Activated B cell treated with CpG ODN at 0.5 μM for 24 hours (primary cell): ENCODE measurements around the gene CORO2B. TPM values are rescaled to one million over a fixed set of nuclear protein-coding genes. Genes with fewer than 3 reads are reported as not detected.

ENCODE experiments used
- ATAC-seq: fragments of 200-7000 bp; cut with Tn5 transposase; one replicate; pipeline ENCODE4 v1.10.0; 2021; ENCODE audit warnings: low read depth, mild to moderate bottlenecking, moderate library complexity
- CTCF ChIA-PET: fragments of 350-600 bp; sonication (Branson Sonifier 250); formaldehyde crosslinking; loops from one replicate; lab custom pipeline; 2021; ENCODE audit warnings: antibody characterized with exemption; lab: Charles Lee
- POLR2A ChIA-PET: fragments of 350-600 bp; sonication (Branson Sonifier 250); formaldehyde crosslinking; loops from one replicate; lab custom pipeline; 2021; ENCODE audit warnings: antibody characterized with exemption; lab: Charles Lee
- DNase-seq: peaks from one replicate; pipeline ENCODE4 v3.0.0; 2022
- H3K27ac Mint-ChIP-seq: one replicate; pipeline ENCODE4 v1.8.0; 2020; ENCODE audit warnings: mixed read lengths
- H3K27me3 Mint-ChIP-seq: one replicate; pipeline ENCODE4 v1.8.0; 2021; ENCODE audit warnings: mixed read lengths
- H3K36me3 Mint-ChIP-seq: one replicate; pipeline ENCODE4 v1.8.0; 2021; ENCODE audit warnings: low read depth, mixed read lengths
- H3K4me1 Mint-ChIP-seq: one replicate; pipeline ENCODE4 v1.8.0; 2021; ENCODE audit warnings: mixed read lengths
- H3K4me3 Mint-ChIP-seq: one replicate; pipeline ENCODE4 v1.8.0; 2020; ENCODE audit warnings: mild to moderate bottlenecking, mixed read lengths
- H3K9me3 Mint-ChIP-seq: one replicate; pipeline ENCODE4 v1.8.0; 2020; ENCODE audit warnings: mixed read lengths
- intact Hi-C: fragments of 100-400 bp; cut with micrococcal nuclease; formaldehyde crosslinking; loops from one replicate; pipeline ENCODE4 v1.15.1; 2024
- total RNA-seq: library from RNA; stranded (reverse); gene quantifications from 2 replicates; pipeline ENCODE4 v1.2.3, GENCODE V29; 2022
- TF ChIP-seq, protein P1 (sequence below): fragments of 200-600 bp; IDR thresholded peaks from one replicate; pipeline ENCODE4 v1.8.0; 2022; ENCODE audit warnings: antibody characterized with exemption, mild to moderate bottlenecking

The CORO2B gene
- total RNA-seq, 1 donor from 2014 or later, result 1.0 TPM

- no peaks in the 10 kb centered on the region for H3K36me3 Mint-ChIP-seq
- H3K27ac Mint-ChIP-seq, result no peak overlapping the region
- H3K9me3 Mint-ChIP-seq, result no peaks in the 10 kb centered on the region
- DNase-seq (no peak), ATAC-seq (no peak)
- ChIA-PET CTCF (interaction anchor here (2.3 kb wide), 1 partner anchor 20 kb away, joined by 12 read pairs; no protein-coding TSS in a partner anchor), POLR2A (no interaction called here)
- no peaks in the 10 kb centered on the region for H3K4me1 Mint-ChIP-seq
- no peaks in the 10 kb centered on the region for H3K27me3 Mint-ChIP-seq
- no peak overlapping the region for H3K4me3 Mint-ChIP-seq
- TF ChIP-seq, protein P1, sequence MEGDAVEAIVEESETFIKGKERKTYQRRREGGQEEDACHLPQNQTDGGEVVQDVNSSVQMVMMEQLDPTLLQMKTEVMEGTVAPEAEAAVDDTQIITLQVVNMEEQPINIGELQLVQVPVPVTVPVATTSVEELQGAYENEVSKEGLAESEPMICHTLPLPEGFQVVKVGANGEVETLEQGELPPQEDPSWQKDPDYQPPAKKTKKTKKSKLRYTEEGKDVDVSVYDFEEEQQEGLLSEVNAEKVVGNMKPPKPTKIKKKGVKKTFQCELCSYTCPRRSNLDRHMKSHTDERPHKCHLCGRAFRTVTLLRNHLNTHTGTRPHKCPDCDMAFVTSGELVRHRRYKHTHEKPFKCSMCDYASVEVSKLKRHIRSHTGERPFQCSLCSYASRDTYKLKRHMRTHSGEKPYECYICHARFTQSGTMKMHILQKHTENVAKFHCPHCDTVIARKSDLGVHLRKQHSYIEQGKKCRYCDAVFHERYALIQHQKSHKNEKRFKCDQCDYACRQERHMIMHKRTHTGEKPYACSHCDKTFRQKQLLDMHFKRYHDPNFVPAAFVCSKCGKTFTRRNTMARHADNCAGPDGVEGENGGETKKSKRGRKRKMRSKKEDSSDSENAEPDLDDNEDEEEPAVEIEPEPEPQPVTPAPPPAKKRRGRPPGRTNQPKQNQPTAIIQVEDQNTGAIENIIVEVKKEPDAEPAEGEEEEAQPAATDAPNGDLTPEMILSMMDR, result no peak
- intact Hi-C loops, result no loop called here
Observed at GRCh38 chr15:68654786-68655560, 76.2 kb downstream of the CORO2B start.

DNA sequence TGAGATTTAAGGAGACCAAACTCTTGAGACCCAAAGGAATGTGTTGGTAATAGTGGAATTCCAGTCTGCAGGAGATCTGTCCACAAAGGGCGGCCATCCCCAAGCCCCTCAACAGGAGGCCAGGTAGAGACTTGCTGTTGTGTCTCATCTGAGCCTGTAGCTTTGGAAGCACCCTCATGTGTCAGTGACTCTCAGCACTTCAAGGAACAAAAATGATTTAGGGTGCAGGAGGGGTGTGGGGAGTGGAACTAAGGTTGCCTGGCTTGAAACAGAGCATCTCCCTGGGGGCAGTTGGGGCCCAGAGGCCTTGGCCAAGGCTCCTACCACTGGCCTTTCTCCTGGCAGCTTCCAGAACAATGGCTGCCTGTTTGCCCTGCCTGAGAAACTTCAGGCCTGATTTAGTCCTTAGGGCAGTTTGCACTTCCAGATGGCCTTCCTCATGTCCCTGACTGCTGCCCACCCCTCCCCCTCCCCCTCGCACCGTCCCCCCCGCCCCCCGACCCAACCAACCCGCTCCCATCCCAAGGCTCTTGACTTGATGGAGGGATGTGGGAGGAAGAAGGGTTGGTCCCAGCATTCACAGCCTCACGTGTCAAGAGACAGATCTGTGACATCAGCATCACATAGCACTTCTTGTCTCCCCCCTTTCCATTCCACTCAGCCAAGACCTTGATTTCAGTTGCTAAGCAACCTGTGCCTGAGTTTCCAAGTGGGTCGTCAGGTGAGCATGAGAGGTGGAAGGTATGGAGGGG is 77.1 kb downstream of the CORO2B start:
- ATAC-seq, result no peak
- intact Hi-C loops, result no loop called here
- H3K27ac Mint-ChIP-seq, result no peak overlapping the region
- no peak overlapping the region for H3K4me3 Mint-ChIP-seq
- no peaks in the 10 kb centered on the region for H3K36me3 Mint-ChIP-seq
- ChIA-PET POLR2A (no interaction called here), CTCF (interaction anchor here (2.3 kb wide), 1 partner anchor 19 kb away, joined by 12 read pairs; no protein-coding TSS in a partner anchor)
- no peaks in the 10 kb centered on the region for H3K9me3 Mint-ChIP-seq
- no peaks in the 10 kb centered on the region for H3K4me1 Mint-ChIP-seq
- no peak for DNase-seq
- no peaks in the 10 kb centered on the region for H3K27me3 Mint-ChIP-seq
- TF ChIP-seq, protein P1, result no peak

- POLR2A ChIA-PET, result no interaction called here
- ATAC-seq (no peak), DNase-seq (no peak)
- CTCF ChIA-PET, result no interaction called here
- H3K4me1 Mint-ChIP-seq, result no peaks in the 10 kb centered on the region
- TF ChIP-seq, protein P1, result no peak
- peaks cover 1% of the 10 kb centered on the region for H3K36me3 Mint-ChIP-seq
- no peaks in the 10 kb centered on the region for H3K9me3 Mint-ChIP-seq
- no peak overlapping the region for H3K27ac Mint-ChIP-seq
- no peak overlapping the region for H3K4me3 Mint-ChIP-seq
- intact Hi-C loops, result no loop called here
- H3K27me3 Mint-ChIP-seq, result no peaks in the 10 kb centered on the region
Observed at GRCh38 chr15:68656438-68656739, 77.6 kb downstream of the CORO2B start.

DNA sequence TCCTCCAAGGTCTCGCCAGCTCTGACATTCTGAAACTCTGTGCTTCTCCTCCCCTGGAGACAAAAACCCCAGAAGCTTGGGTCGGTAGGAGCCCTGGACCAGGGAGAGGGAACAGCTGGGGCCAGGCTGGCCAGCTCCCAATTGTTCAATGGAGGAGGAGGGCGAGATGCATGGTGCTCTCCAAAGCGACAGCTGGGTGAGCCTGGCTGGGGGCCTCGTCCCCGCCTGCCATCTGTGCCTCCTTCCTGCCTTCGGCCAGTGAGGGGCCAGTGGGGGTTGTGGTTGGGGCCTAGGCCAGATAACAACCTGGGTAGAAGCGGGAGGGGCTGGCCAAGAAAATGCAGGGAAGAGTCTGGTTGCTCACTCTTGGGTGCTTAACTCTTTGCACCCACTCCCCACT is 79.4 kb downstream of the CORO2B start:
- Mint-ChIP-seq H3K4me1 (no peaks in the 10 kb centered on the region), H3K9me3 (no peaks in the 10 kb centered on the region), H3K27me3 (no peaks in the 10 kb centered on the region), H3K36me3 (peaks cover 1% of the 10 kb centered on the region), H3K27ac (no peak overlapping the region), H3K4me3 (no peak overlapping the region)
- ChIA-PET POLR2A (interaction anchor here (0.5 kb wide), 1 partner anchor 1816 kb away, joined by 3 read pairs; no protein-coding TSS in a partner anchor), CTCF (no interaction called here)
- intact Hi-C loops, result no loop called here
- no peak for DNase-seq
- no peak for ATAC-seq
- TF ChIP-seq, protein P1, result no peak
